HG03135 (cell line): Measurements from ENCODE around the gene EVI5.

Experiments used
- ATAC-seq: cut with Tn5 transposase; IDR thresholded peaks from one replicate; pipeline ENCODE4 v1.9.1; 2021; ENCODE audit warnings: mild to moderate bottlenecking, moderate library complexity; ENCODE audit not compliant: unreplicated experiment

EVI5 gene

DNA sequence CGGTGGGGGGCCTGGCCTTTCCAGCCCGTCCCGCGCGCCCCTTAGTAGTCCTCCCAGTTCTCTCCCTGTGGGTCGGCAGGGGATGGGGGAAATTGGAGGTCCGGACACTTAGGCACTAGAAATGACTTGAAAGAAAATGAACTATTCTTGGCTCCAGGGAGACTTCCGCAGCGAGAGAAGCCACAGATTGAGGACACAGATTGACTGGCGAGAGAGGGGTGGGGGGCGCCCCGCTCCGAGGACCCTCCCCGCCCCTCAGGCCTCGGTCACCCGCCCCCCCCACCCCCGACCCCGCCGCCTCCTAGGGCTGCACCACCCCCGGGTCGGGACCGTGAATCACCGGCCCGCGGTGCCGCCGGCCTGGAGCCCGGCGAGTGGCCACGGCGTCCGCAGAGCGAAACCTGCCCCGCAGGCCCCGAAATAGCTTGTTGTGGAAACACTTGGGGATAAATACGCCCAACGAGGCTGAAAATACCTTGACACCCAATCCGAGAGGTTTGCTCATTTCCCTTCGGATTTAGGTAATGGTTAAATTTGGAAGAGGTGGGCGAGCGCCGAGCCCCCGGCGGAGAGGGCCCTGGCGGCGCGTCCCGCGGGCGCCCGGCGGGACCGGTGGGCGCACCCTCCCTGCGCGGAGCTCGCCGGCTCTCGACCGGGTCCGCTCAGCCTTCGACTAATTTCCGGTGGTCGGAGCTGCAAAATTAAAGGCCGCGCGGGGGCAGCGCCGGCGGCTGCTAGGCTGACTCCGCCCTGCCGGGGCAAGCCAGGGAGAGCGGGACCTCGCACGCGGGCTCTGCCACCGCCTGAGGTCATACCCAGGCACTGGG lies 298.4 kb downstream of the EVI5 start, which contains the start of gene GFI1:
GFI1 (minus strand) TSS at position 675 of the 827 bp plus-strand sequence. CDS start 3,438 bp downstream, outside the sequence.
- ATAC-seq: peak; percentile 25

DNA sequence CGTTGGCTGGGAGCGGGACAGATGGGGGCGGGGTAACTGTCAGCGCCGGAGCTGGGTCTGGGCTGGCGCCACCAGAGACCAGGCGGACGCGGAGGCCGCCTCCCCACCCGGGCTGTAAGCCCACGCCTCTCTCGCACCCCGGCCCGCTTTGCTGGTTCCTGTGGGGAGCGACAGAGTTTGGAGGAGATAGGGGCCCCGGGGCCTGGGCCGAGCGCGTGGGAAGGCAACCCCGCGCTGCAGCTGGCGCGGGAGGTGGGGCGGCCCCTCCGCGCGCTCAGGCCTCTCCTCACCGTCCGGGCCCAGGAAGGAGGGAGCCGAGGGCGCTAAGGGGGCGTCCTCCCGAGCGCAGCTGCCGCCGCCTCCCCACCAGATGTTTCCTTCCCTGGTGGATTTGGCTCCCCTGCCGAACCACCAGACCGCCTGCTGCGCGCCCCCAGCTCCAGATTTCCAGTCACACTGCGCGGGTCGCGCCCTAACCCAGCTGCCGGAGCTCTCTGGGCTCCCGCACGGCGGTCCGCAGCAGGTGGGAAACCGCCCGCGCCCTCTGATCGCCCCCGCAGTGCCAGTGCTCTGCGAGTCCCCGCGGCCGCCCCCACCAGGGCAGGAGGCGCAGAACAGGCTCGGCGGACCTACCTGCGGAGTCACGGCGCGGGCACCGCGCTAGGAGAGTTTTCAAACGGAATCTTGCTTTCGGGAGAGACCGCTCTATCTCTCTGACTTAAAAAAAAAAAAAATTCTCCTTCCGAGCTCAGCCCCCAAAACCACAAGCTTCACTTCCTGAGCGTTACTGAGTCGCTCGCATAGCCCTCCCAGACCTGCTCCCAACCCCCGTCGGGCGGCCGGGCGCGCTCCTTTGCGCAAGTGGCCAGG lies 299.3 kb downstream of the EVI5 start:
- peak; percentile 51 for ATAC-seq

DNA sequence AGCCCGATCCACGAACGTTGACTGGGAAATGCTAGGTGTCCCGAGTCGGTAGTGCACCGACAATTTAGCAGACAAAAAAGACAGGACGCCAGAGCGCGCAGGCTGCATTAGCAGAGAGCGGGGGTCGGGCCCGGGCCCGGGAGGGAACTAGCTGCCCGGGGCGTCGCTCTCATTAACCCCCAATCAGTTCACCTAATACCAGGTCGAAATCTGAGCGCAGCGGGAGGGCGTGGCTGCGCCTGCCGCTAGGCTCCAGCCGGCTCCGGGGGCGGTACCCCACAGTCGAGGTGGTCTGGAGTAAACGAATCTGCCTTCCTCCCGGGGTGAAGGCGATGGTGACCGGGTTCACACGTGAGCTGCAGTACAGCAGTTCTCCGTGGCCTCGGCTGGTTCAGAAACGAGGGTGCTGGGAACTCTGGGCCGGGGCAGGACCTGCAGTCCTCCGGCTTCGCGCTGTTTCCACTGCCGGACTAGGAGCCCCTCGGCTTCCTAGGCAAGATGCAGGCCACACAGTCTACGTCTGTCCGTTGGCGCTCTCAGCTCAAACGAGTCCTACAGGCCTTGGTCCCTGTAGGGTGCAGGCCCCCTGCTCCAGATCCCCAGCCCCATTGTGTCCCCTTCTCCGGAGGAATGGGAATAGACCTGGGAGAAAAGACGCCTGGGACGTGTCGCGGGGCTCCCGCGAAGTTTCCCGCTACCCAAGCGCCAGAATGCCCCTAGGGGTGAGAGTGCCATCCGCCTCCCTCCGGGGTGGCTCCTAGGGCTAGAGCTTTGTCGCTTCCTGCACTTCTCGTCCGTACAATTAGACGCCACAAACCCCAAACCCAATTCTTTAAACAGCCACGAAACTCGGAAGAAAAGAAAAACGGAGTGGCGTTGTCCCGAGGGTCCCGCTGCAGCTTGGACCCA lies 300.2 kb downstream of the EVI5 start:
- ATAC-seq: peak; percentile 30

DNA sequence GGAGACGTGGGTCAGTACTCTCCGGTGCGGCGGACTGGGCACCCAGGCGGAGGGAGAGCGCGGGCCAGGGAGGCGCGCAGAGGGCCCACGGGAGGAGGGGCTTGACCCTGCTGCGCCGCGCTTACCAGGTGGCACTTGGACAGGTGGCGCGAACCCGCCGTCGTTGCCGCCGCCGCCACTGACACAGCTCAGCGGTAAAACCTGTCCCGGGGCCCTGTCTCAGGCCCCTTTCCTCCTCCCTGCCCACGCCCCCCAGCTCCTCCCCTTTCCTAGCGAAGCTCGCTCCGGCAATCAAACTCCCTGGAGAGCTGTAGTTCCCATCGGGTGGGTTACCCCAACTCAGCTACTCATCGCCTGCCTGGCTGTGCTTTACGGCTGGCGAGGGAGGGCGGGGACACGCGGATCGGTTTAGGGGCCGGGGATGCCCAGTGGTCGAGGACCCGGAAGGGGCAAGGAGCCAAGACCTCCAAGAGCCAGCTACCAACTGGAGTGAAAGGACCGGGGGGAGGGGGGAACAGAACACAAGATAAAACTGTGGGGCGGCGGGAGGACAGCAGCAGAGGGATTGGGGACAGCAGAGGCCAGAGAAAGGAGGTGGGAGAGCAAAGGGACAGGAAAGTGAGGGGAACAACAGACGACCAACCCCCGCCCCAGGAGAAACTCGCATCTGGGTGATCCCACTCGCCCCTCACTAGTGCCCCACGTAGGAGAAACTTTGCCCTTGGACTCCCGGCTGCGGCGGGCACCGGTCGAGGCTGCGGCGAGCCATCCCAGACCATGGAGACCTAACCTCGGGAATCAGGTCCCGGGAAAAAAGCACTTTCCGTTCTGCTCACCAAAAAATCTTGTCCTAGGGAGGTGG lies 301.1 kb downstream of the EVI5 start:
- no peak for ATAC-seq

DNA sequence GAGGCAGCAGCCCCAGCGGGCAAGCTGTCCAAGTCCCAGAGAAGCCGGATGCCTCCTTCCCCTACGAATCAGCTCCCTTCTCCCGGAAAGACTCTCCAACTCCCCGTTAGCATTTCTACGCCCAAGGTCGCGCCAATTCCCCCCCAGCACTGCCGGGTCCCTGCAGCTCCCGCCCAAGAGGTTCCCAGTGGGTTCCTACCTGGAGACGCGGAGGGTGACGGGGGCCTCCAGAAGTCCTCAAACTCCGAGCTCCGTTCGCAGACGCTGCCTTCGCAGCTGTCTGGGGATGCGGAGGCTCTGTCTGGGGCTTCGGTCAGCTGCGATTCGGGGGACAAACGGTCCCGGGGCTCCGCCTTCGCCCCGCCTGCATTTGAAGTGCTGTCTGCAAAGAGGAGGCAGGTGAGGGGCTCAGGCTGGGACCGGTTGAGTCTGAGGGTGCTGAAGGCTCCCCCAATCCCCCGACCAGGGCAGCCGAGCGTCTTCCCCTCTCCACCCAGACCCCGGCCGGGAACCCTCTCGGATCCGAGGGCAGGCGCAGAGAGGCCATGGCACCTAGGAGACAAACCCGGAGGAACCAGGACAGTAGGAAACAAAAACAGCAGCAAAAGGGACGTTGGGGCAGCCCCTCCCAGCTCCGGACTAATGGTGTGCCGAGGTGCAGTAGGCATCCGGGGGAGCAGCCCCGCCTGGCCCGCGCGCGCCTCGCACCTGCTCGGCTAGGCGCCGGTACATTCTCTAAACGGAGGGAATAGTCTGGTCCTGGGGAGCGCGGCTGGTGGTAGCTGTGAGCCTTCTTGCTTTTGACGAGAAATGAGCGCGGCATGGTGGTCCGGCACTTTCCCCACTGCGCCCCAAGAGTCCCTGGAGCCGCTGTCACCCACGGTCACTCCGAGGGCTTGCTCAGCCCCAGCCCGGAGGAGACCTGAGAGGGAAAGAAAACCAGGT lies 302.0 kb downstream of the EVI5 start:
- ATAC-seq: no peak

DNA sequence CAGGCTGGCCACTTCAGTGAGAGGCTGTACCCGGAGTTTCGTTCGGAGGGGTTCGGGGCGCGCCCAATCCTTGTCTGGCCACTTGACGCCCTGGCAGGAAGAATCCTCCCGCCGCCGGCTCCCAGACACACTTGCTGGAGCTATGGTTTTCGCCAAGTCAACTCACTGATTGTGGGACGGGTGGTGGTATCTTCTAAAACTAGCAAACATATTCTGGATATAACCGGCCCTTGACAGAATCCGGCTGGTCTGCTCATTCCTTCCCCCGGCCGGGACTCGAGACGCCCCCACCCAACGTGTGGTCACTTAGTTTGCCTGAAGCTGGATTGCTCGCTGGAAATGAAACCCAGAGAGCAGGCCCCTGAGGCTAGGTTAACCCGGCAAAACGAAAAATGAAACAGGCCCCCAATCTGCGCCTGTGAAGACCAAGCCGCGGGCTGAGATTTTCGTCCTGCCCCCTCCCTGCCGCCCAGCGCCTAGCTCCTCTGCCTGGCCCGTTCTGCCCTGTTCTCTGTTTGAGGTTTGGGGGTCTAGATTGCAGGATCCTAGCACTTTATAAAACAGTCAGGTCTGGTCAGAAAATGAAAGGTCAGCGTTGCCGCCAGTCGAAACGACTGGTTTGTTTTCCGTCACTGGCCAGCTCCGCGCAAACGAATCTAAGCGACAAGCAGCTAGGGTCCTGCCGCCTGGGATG lies 302.8 kb downstream of the EVI5 start:
- no peak for ATAC-seq

DNA sequence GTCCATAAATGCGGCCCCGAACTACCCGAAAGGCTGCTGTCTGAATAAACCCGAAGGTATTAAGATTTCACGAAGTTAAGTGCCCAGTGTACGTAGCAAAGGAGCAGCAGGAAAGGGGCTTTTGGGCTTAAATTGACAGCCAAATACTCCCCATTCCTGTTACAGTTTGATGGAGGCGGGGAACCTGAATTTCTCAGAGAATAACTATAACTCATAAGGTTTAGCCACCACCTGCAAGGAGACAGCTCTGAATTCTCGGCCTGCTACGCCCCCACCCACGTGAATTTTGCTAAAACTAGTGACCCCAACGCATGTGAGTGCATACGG lies 303.3 kb downstream of the EVI5 start:
- no peak for ATAC-seq

DNA sequence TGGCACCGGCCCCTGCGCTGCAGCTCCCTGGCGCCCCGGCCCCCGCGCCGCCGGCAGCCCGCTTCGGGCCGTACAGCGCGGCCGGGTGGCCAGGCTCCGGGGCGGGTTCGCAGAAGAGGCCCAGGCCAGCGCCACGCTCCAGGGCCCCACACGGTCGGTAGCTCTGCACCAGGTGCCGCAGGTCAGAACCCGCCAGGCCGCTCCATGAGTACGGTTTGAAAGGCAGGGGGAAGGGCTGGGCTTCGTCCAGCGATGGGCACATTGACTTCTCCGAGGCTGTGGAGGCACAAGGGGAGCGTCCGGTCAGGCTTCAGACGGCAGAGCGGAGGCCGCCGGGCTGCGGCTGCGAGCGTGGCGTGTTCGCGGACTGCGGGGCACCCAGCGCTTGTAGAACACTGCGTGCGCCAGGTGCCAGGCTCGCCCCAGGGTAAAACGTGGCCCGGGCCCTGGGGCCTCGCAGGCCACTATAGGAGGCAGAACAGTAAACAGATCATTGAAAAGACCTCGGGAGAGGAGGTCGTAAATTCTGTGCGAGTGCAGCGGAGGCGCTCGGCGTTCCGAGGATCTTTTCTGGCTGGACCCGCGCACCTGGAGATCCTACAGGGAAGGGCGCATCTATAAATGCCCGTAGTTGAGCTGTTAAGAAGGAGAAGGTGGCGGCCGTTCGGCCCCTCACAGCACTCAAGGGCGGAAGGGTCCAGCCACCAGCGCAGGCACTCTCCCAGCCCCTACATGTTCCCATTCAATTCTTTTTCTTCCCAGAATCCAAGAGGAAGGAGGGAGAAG lies 303.9 kb downstream of the EVI5 start:
- ATAC-seq: no peak

DNA sequence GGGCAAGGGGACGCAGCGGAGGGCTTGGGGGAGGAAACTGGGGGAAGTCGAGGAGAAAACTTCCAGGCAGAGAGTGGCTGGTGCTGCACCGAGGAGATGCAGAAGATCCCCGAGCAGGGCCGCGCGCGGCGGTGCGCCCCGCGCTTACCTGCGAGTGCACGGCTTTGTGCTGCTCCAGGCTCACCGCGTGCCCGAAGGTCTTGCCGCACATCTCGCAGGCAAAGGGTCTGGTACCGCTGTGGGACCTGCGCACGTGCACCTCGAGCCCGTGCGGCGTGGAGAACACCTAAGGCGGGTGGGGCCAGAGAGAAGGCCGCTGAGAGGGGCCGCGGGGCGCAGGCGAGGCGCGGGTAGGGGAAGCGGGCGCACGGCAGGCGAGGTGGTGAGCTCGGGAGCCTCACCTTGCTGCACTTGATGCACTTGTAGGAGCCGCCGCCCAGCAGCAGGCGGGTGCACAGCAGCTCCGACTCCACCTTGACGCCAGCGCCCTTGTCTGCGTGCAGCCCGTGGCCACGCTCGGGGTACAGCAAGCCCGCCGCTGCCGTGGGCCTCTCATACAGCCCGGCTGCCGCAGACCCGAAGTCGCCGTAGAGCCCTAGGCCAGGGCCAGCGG lies 304.6 kb downstream of the EVI5 start:
- no peak for ATAC-seq

DNA sequence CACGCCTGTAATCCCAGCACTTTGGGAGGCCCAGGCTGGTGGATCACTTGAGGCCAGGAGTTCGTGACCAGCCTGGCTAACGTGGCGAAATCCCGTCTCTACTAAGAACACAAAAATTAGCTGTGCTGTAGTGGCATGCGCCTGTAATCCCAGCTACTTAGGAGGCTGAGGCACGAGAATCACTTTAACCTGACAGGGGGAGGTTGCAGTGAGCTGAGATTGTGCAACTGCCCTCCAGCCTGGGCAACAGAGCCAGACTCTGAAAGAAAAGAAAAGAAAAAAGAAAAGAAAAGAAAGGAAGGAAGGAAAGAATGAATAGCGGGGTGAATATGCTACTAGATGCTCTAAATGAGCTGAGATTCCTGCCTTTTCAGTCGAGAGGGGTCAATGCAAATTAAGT lies 305.3 kb downstream of the EVI5 start:
- ATAC-seq: no peak

DNA sequence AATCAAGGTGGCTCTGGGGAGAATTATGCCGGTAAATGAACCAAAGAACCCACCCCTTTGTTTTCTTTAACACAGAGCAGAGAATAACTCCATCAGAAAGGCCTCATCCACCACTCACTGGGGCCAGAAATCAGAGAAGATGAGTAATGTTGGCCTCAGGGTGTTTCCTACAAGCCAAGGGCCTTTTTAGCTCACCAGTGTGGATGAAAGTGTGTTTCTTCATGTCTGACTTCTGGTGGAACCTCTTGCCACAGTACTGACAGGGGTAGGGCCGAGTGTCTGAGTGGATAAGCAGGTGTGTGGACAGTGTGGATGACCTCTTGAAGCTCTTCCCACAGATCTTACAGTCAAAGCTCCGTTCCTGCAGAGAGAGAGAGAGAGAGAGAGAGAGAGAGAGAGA lies 306.5 kb downstream of the EVI5 start:
- no peak for ATAC-seq

DNA sequence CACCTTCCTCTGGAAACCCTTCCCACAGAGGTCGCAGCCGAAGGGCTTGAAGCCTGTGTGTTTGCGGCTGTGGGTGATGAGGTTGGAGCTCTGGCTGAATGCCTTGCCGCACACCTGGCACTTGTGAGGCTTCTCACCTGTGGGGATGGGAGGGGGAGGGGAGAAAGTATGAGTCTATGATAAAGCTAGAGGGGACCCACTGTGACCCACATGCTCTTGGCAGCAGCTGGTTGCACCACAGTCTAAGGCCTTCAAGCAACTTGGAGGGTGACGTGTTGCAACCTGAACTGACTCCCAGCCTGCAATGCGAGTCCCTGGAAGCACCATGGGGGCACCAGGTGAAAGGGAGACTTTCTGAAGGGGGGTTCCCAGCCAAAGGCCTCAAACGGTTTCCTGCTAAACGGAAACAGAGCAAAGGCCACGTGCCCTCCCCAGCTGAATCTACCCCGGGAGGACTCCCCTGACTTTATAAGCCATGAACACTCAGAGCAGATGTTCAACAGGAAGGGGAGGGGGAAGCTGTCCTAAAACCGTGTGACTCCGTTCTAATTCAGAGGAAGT lies 308.8 kb downstream of the EVI5 start:
- ATAC-seq: peak; percentile 47

DNA sequence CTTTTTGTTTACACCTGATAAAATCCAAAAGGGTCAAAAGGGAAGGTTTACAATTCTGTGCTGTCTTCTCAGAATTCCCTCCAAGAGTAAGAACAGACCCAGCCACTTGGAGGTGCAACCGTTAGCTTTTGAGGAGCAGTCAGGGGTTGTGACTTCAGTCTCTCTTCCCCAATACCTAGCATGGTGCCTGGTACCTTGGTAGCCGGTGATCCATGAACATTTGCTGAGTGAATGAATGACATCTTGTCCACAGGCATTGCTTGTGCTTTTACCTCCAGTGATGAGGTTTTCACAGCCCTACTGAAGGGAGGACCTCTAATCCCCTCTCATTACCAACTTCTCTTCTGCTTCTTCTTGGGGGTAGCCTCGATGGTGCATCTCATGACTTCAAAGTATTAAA lies 309.9 kb downstream of the EVI5 start:
- no peak for ATAC-seq

DNA sequence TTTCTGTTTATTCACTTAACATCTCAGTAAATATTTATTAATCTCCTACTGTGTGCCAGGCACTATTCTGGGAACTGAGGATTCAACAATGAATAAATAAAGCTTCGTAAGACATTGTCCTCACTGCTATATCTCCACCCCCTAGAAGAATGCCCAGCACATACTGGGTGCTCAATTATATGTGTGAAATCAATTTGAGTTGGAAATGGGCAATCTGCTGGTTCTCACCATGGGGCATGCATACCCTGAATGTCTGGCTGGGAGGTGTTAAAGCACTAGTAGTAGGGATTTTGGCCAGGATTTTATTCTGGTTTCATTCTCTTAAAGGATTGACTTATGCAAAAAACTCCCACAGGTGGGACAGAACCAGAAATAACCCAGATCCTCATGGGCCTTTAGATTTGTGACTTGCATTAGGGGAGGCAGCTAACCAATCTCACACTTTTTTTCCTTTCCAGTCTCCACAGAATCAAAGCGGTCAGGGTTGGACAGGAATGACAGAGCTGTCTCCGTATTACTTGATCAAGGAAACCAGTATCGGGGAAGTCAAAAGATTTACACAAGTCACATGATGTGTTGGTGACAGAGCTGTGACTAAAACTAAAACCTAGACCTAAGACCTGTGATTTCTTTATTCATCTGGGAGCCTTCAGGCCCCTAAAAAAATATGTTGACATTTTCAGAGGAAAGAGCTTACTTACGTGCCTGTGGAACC lies 311.0 kb downstream of the EVI5 start:
- ATAC-seq: no peak

DNA sequence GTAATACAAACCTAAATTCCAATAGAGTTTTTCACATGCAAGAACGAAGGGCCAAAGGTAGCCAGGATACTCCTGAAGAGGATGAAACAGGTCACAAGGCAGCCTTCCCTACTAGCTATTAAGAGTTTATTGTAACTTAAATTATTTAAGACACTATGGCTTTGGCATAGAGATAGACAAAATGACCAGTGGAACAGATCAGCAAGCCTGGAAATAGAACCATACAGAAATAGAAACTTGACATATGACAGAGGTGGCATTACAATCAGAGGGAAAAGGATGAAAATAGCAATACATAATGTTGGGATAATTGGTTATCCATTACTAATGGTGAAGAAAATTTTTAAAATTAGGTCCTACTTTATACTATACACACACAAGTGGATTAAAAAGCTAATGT lies 314.7 kb downstream of the EVI5 start:
- ATAC-seq: no peak

DNA sequence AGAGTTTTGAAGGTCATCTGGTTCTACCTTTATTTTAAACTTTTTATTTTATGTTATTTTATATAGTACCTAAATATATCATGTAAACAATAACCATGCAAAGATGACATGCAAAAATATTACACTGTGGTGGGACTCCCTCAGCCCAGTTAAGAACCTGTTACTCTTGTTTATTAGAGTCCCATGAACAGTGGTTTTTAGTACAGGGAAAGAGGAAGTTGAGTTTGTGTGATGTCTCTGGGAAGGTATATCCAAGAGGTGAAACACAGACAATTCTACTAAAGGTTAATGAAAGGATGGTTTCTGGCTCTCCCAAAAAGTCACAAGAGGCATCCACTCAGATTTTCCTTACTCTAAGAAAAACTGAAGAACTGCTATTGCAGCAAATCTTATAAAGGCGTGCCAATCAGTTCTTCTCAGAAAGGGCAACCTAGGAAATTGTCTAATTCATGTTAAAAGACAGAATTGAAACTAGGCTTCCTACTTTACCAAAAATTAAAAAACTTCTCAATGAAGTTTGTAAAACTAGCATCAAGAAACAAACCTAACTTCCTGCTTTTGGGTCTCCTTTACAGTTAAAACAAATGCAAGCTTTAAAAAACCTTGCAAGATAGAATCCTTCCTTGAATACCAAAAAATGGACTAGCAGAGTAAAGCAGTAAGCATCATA lies 318.1 kb downstream of the EVI5 start:
- ATAC-seq: no peak
